ENCODE data around the gene GRK1. TPM values are rescaled to one million over a fixed set of nuclear protein-coding genes. Genes with fewer than 3 reads are reported as not detected.

Gene GRK1
- total and polyA plus RNA-seq, 4 experiments from 2014 or later = not detected

GRCh38 chr13:113728571-113729054 is 61.6 kb downstream of the GRK1 start:
- no peaks in the 10 kb centered on the region for H3K27me3 ChIP-seq (ENCODE audit: insufficient read depth, low read length)
- H3K4me3 Mint-ChIP-seq = peak overlapping the region in 2 of 8 donors; percentile 34 to 42
- H3K36me3 Mint-ChIP-seq = peaks cover 0 to 3% of the 10 kb centered on the region in 2 donors
- H3K27ac ChIP-seq (ENCODE audit: low read depth, low read length) = no peak overlapping the region
- CTCF ChIA-PET (ENCODE audit: partially characterized antibody) = no interaction called here
- POLR2A ChIA-PET (ENCODE audit: partially characterized antibody) = no interaction called here
- H3K36me3 ChIP-seq (ENCODE audit: insufficient read depth, low read length) = no peaks in the 10 kb centered on the region
- peak overlapping the region in 1 of 7 donors; percentile 76 for H3K27ac Mint-ChIP-seq
- DNase-seq = no peak
- peaks cover 0 to 9% (median 0%) of the 10 kb centered on the region in 8 donors for H3K9me3 Mint-ChIP-seq
- peaks cover 0 to 13% (median 6%) of the 10 kb centered on the region in 4 donors for H3K4me1 Mint-ChIP-seq
- intact Hi-C loops (cut with micrococcal nuclease) = no loop called here
- H3K4me3 ChIP-seq (ENCODE audit: low read length in 2 of 2) = no peak overlapping the region
- H3K4me1 ChIP-seq (ENCODE audit: insufficient read depth, low read length) = peaks cover 17% of the 10 kb centered on the region
- H3K9me3 ChIP-seq (ENCODE audit: control insufficient read depth in 1 of 2, low read length in 2 of 2) = no peaks in the 10 kb centered on the region
- peaks cover 1 to 8% of the 10 kb centered on the region in 2 donors for H3K27me3 Mint-ChIP-seq

GRCh38 chr13:113729187-113730019 is 62.4 kb downstream of the GRK1 start:
- Mint-ChIP-seq H3K36me3 (peaks cover 0 to 3% of the 10 kb centered on the region in 2 donors), H3K27me3 (peaks cover 1 to 8% of the 10 kb centered on the region in 2 donors), H3K27ac (peak overlapping the region in 1 of 7 donors; percentile 76), H3K9me3 (peaks cover 0 to 9% (median 0%) of the 10 kb centered on the region in 8 donors), H3K4me3 (peak overlapping the region in 1 of 8 donors; percentile 42), H3K4me1 (peaks cover 0 to 9% (median 2%) of the 10 kb centered on the region in 4 donors)
- Histone ChIP-seq H3K27me3 (ENCODE audit: insufficient read depth, low read length) (no peaks in the 10 kb centered on the region), H3K27ac (ENCODE audit: low read depth, low read length) (no peak overlapping the region), H3K4me1 (ENCODE audit: insufficient read depth, low read length) (peaks cover 13% of the 10 kb centered on the region), H3K4me3 (ENCODE audit: low read length in 2 of 2) (no peak overlapping the region), H3K9me3 (ENCODE audit: control insufficient read depth in 1 of 2, low read length in 2 of 2) (no peaks in the 10 kb centered on the region), H3K36me3 (ENCODE audit: insufficient read depth, low read length) (no peaks in the 10 kb centered on the region)
- no peak for DNase-seq
- intact Hi-C loops (cut with micrococcal nuclease) = no loop called here
- CTCF ChIA-PET (ENCODE audit: partially characterized antibody) = no interaction called here
- POLR2A ChIA-PET (ENCODE audit: partially characterized antibody) = no interaction called here

GRCh38 chr13:113730258-113730691 is 63.3 kb downstream of the GRK1 start:
- POLR2A ChIA-PET (ENCODE audit: partially characterized antibody) = no interaction called here
- no peaks in the 10 kb centered on the region for H3K27me3 ChIP-seq (ENCODE audit: insufficient read depth, low read length)
- Mint-ChIP-seq H3K36me3 (no peaks in the 10 kb centered on the region), H3K9me3 (peaks cover 0 to 5% (median 0%) of the 10 kb centered on the region in 8 donors), H3K4me3 (no peak overlapping the region), H3K4me1 (peaks cover 0 to under 1% (median 0%) of the 10 kb centered on the region in 4 donors), H3K27me3 (peaks cover 1 to 5% of the 10 kb centered on the region in 2 donors), H3K27ac (peak overlapping the region in 1 of 7 donors; percentile 64)
- CTCF ChIA-PET (ENCODE audit: partially characterized antibody) = no interaction called here
- H3K4me1 ChIP-seq (ENCODE audit: insufficient read depth, low read length) = peaks cover 8% of the 10 kb centered on the region
- DNase-seq = no peak
- no peaks in the 10 kb centered on the region for H3K9me3 ChIP-seq (ENCODE audit: control insufficient read depth in 1 of 2, low read length in 2 of 2)
- H3K27ac ChIP-seq (ENCODE audit: low read depth, low read length) = no peak overlapping the region
- H3K4me3 ChIP-seq (ENCODE audit: low read length in 2 of 2) = no peak overlapping the region
- intact Hi-C loops (cut with micrococcal nuclease) = no loop called here
- no peaks in the 10 kb centered on the region for H3K36me3 ChIP-seq (ENCODE audit: insufficient read depth, low read length)

- Mint-ChIP-seq H3K9me3 (peaks cover 0 to 5% (median 0%) of the 10 kb centered on the region in 8 donors), H3K27ac (peak overlapping the region in 1 of 7 donors; percentile 64), H3K27me3 (peaks cover 1 to 5% of the 10 kb centered on the region in 2 donors), H3K4me3 (no peak overlapping the region), H3K36me3 (no peaks in the 10 kb centered on the region), H3K4me1 (no peaks in the 10 kb centered on the region)
- Histone ChIP-seq H3K9me3 (ENCODE audit: control insufficient read depth in 1 of 2, low read length in 2 of 2) (no peaks in the 10 kb centered on the region), H3K4me1 (ENCODE audit: insufficient read depth, low read length) (peaks cover 8% of the 10 kb centered on the region), H3K36me3 (ENCODE audit: insufficient read depth, low read length) (no peaks in the 10 kb centered on the region), H3K27ac (ENCODE audit: low read depth, low read length) (no peak overlapping the region), H3K27me3 (ENCODE audit: insufficient read depth, low read length) (no peaks in the 10 kb centered on the region), H3K4me3 (ENCODE audit: low read length in 2 of 2) (no peak overlapping the region)
- intact Hi-C loops (cut with micrococcal nuclease) = no loop called here
- no peak for DNase-seq
- POLR2A ChIA-PET (ENCODE audit: partially characterized antibody) = no interaction called here
- CTCF ChIA-PET (ENCODE audit: partially characterized antibody) = no interaction called here
These were observed 63.8 kb downstream of the GRK1 start for GRCh38 chr13:113730831-113731191.

GRCh38 chr13:113731192-113732175 is 64.5 kb downstream of the GRK1 start:
- H3K27me3 Mint-ChIP-seq = peaks cover 1 to 5% of the 10 kb centered on the region in 2 donors
- POLR2A ChIA-PET (ENCODE audit: partially characterized antibody) = no interaction called here
- H3K4me1 ChIP-seq (ENCODE audit: insufficient read depth, low read length) = peaks cover 7% of the 10 kb centered on the region
- no peaks in the 10 kb centered on the region for H3K9me3 ChIP-seq (ENCODE audit: control insufficient read depth in 1 of 2, low read length in 2 of 2)
- CTCF ChIA-PET (ENCODE audit: partially characterized antibody) = no interaction called here
- H3K27me3 ChIP-seq (ENCODE audit: insufficient read depth, low read length) = no peaks in the 10 kb centered on the region
- no peaks in the 10 kb centered on the region for H3K36me3 Mint-ChIP-seq
- H3K27ac Mint-ChIP-seq = peak overlapping the region in 1 of 7 donors; percentile 64
- no peaks in the 10 kb centered on the region for H3K4me1 Mint-ChIP-seq
- no peak overlapping the region for H3K4me3 Mint-ChIP-seq
- no peak overlapping the region for H3K27ac ChIP-seq (ENCODE audit: low read depth, low read length)
- no peak for DNase-seq
- H3K9me3 Mint-ChIP-seq = peaks cover 0 to 3% (median 0%) of the 10 kb centered on the region in 8 donors
- no peak overlapping the region for H3K4me3 ChIP-seq (ENCODE audit: low read length in 2 of 2)
- H3K36me3 ChIP-seq (ENCODE audit: insufficient read depth, low read length) = no peaks in the 10 kb centered on the region
- intact Hi-C loops (cut with micrococcal nuclease) = no loop called here

GRCh38 chr13:113732176-113732960 is 65.3 kb downstream of the GRK1 start:
- intact Hi-C loops (cut with micrococcal nuclease) = no loop called here
- DNase-seq = no peak
- peaks cover 1 to 5% of the 10 kb centered on the region in 2 donors for H3K27me3 Mint-ChIP-seq
- no peak overlapping the region for H3K4me3 ChIP-seq (ENCODE audit: low read length in 2 of 2)
- H3K9me3 ChIP-seq (ENCODE audit: control insufficient read depth in 1 of 2, low read length in 2 of 2) = no peaks in the 10 kb centered on the region
- H3K9me3 Mint-ChIP-seq = no peaks in the 10 kb centered on the region
- H3K27ac ChIP-seq (ENCODE audit: low read depth, low read length) = no peak overlapping the region
- H3K36me3 Mint-ChIP-seq = no peaks in the 10 kb centered on the region
- no peaks in the 10 kb centered on the region for H3K4me1 ChIP-seq (ENCODE audit: insufficient read depth, low read length)
- no peak overlapping the region for H3K4me3 Mint-ChIP-seq
- no peaks in the 10 kb centered on the region for H3K4me1 Mint-ChIP-seq
- no peaks in the 10 kb centered on the region for H3K27me3 ChIP-seq (ENCODE audit: insufficient read depth, low read length)
- POLR2A ChIA-PET (ENCODE audit: partially characterized antibody) = no interaction called here
- H3K27ac Mint-ChIP-seq = no peak overlapping the region
- CTCF ChIA-PET (ENCODE audit: partially characterized antibody) = no interaction called here
- H3K36me3 ChIP-seq (ENCODE audit: insufficient read depth, low read length) = no peaks in the 10 kb centered on the region
